WI38 (cell line): Measurements from ENCODE around the gene TSTD1.

Experiments
- H3K4me3 ChIP-seq: 2 replicates; pipeline ENCODE4 v1.5.1; 2011; ENCODE audit warnings: low read depth, mild to moderate bottlenecking, control low read depth, low read length
- CTCF ChIP-seq: IDR thresholded peaks from 2 replicates; pipeline ENCODE4 v1.5.1; 2012; ENCODE audit warnings: low read depth, mild to moderate bottlenecking, control low read depth, low read length

TSTD1 gene

GRCh38 chr1:161044908-161045735, 6.4 kb upstream of the TSTD1 start:
- no peak for TF ChIP-seq CTCF
- H3K4me3 ChIP-seq: peak overlapping the region; percentile 91

- TF ChIP-seq CTCF: no peak
- H3K4me3 ChIP-seq: peak overlapping the region; percentile 91
Measured at GRCh38 chr1:161044535-161044907, 5.8 kb upstream of the TSTD1 start.

- H3K4me3 ChIP-seq: no peak overlapping the region
- no peak for TF ChIP-seq CTCF
Measured at GRCh38 chr1:161039546-161039945, 782 bp upstream of the TSTD1 start.

GRCh38 chr1:161039154-161039545, 386 bp upstream of the TSTD1 start:
- H3K4me3 ChIP-seq: no peak overlapping the region
- no peak for TF ChIP-seq CTCF

GRCh38 chr1:161037661-161038522, 872 bp downstream of the TSTD1 start:
- TF ChIP-seq CTCF: no peak

GRCh38 chr1:161033751-161034150, 5.0 kb downstream of the TSTD1 start:
- no peak for TF ChIP-seq CTCF
- H3K4me3 ChIP-seq: no peak overlapping the region

More at GRCh38 chr1:161037661-161038522, 872 bp downstream of the TSTD1 start:
- H3K4me3 ChIP-seq: no peak overlapping the region

GRCh38 chr1:161032409-161032808, 6.4 kb downstream of the TSTD1 start:
- H3K4me3 ChIP-seq: no peak overlapping the region
- TF ChIP-seq CTCF: no peak
